K562 (cell line): Measurements from ENCODE around the gene BNC2. TPM values are rescaled to one million over a fixed set of nuclear protein-coding genes. Genes with fewer than 3 reads are reported as not detected.

ENCODE experiments used
- ATAC-seq: fragments of 200-7000 bp; cut with Tn5 transposase; 3 replicates; pipeline ENCODE4 v1.9.1; 2020; ENCODE audit warnings: moderate library complexity
- BruUV-seq: library from RNA; stranded (reverse); fragments of 400-500 nt; replicated peaks from 2 replicates; lab custom pipeline; 2021; lab: Mats Ljungman, UMichigan
- CTCF ChIA-PET: fragments of 300-600 bp; formaldehyde crosslinking; extraction: SDS; loops from one replicate; lab custom pipeline; 2021; ENCODE audit warnings: low intra/inter-chr PET ratio; lab: Yijun Ruan, JAX
- POLR2A ChIA-PET: fragments of 300-600, 350-650 bp; sonication (Branson Sonifier 250); formaldehyde crosslinking; extraction: SDS; loops from one replicate; lab custom pipeline; 2021; ENCODE audit warnings: antibody characterized with exemption, inconsistent platforms; lab: Yijun Ruan, JAX
- DNase-seq, 4 experiments: peaks; one replicate each; pipeline versions ENCODE4 v3.0.0 to v3.0.0-alpha.2; 2011 to 2018; ENCODE audit warnings: low spot score in 3 of 4, mixed read lengths in 3 of 4; ENCODE audit errors: extremely low read depth in 1 of 4
- FAIRE-seq: peaks from 2 replicates; lab custom pipeline; 2011; peaks lifted over from hg19 to GRCh38; lab: Jason Lieb, UNC
- H2AFZ ChIP-seq: 2 replicates; pipeline ENCODE4 v1.6.0; 2011; ENCODE audit warnings: low read depth, low read length, control low read depth, inconsistent platforms
- H3K27ac ChIP-seq: fragments of 200-600 bp; 3 replicates; pipeline ENCODE4 v1.8.0; 2011; ENCODE audit warnings: low read depth, mild to moderate bottlenecking, control low read depth, inconsistent platforms, low read length, moderate library complexity, mixed read lengths; ENCODE audit errors: extremely low read depth
- H3K27me3 ChIP-seq, 2 experiments: fragments of 300-600 bp in 1 of 2; 2 replicates in 1 of 2; 3 replicates in 1 of 2; pipeline versions ENCODE4 v1.6.0 to v1.8.0; 2011; ENCODE audit warnings: inconsistent platforms in 2 of 2, low read length in 2 of 2, mild to moderate bottlenecking in 1 of 2, mixed read lengths in 1 of 2, moderate library complexity in 1 of 2; ENCODE audit not compliant: control insufficient read depth in 2 of 2, insufficient read depth in 2 of 2
- H3K36me3 ChIP-seq: fragments of 300-600 bp; 3 replicates; pipeline ENCODE4 v1.8.0; 2011; ENCODE audit warnings: mild to moderate bottlenecking, low read length, inconsistent platforms; ENCODE audit not compliant: control insufficient read depth, insufficient read depth
- H3K4me1 ChIP-seq, 2 experiments: fragments of 200-600 bp in 1 of 2; replicated peaks in 1 of 2; 2 replicates in 1 of 2; 3 replicates in 1 of 2; pipeline versions ENCODE4 v1.5.1 to v1.8.0; 2011; ENCODE audit warnings: inconsistent platforms in 2 of 2, low read length in 2 of 2, mild to moderate bottlenecking in 1 of 2, mixed read lengths in 1 of 2, moderate library complexity in 1 of 2; ENCODE audit not compliant: control insufficient read depth in 2 of 2, insufficient read depth in 2 of 2
- H3K4me2 ChIP-seq: 2 replicates; pipeline ENCODE4 v1.6.1; 2011; ENCODE audit warnings: low read length, control low read depth, inconsistent platforms, mixed read lengths; ENCODE audit not compliant: insufficient read depth
- H3K4me3 ChIP-seq: fragments of 200-600 bp; sonication (generic), shearing (Covaris generic); 2 replicates; pipeline ENCODE4 v1.5.1; 2016; ENCODE audit warnings: control low read depth, inconsistent platforms
- H3K79me2 ChIP-seq: fragments of 200-600 bp; 3 replicates; pipeline ENCODE4 v1.8.0; 2011; ENCODE audit warnings: low read length, inconsistent platforms; ENCODE audit not compliant: control insufficient read depth, insufficient read depth
- H3K9ac ChIP-seq, 2 experiments: 2 replicates each; pipeline versions ENCODE4 v1.6.0 to v1.6.1; 2011; ENCODE audit warnings: low read depth in 2 of 2, low read length in 2 of 2, control low read depth in 1 of 2, inconsistent platforms in 1 of 2, mild to moderate bottlenecking in 1 of 2, mixed read lengths in 1 of 2; ENCODE audit not compliant: insufficient read depth in 1 of 2
- H3K9me1 ChIP-seq: one replicate; pipeline ENCODE4 v1.6.0; 2011; ENCODE audit warnings: inconsistent platforms, mild to moderate bottlenecking, low read length, moderate library complexity; ENCODE audit not compliant: control insufficient read depth, insufficient read depth
- H3K9me3 ChIP-seq: replicated peaks from 2 replicates; pipeline ENCODE4 v1.5.1; 2011; ENCODE audit warnings: low read depth, low read length, inconsistent platforms; ENCODE audit not compliant: control insufficient read depth, insufficient read depth
- H4K20me1 ChIP-seq: replicated peaks from 2 replicates; pipeline ENCODE4 v1.6.1; 2011; ENCODE audit warnings: low read length, inconsistent platforms, mixed read lengths; ENCODE audit not compliant: control insufficient read depth, insufficient read depth
- CBX8 ChIP-seq: fragments of 200-600 bp; sonication (generic); IDR thresholded peaks from 2 replicates; pipeline ENCODE4 v1.6.1; 2012; ENCODE audit warnings: borderline replicate concordance, mixed run types, low read depth, mild to moderate bottlenecking, moderate library complexity, mixed read lengths, low read length, control low read depth, inconsistent platforms; ENCODE audit not compliant: poor library complexity, severe bottlenecking; ENCODE audit errors: extremely low read depth
- ETV6 ChIP-seq, 3 experiments: fragments of 150-350 bp in 1 of 3; sonication (generic) in 1 of 3; formaldehyde crosslinking in 1 of 3; IDR thresholded peaks; 2 replicates each; pipeline versions ENCODE4 v1.6.1 to v1.8.0; 2014 to 2022; ENCODE audit warnings: borderline replicate concordance in 2 of 3, low read depth in 2 of 3, antibody characterized with exemption in 1 of 3, low read length in 1 of 3, mild to moderate bottlenecking in 1 of 3, missing genetic modification reagents in 1 of 3
- LARP7 ChIP-seq: fragments of 450-650 bp; IDR thresholded peaks from 2 replicates; pipeline ENCODE4 v1.6.1; 2016
- MTA1 ChIP-seq: fragments of 450-650 bp; IDR thresholded peaks from 2 replicates; pipeline ENCODE4 v1.6.1; 2017; ENCODE audit warnings: borderline replicate concordance
- PHB ChIP-seq: fragments of 250-450 bp; sonication (Bioruptor Pico); IDR thresholded peaks from 2 replicates; pipeline ENCODE4 v1.5.0; 2021
- RBM22 ChIP-seq: fragments of 200-400 bp; formaldehyde crosslinking; IDR thresholded peaks from 2 replicates; pipeline ENCODE4 v1.6.1; 2018; ENCODE audit warnings: low read length, low read depth; ENCODE audit not compliant: poor library complexity, severe bottlenecking
- SUPT5H ChIP-seq: fragments of 450-650 bp; IDR thresholded peaks from 2 replicates; pipeline ENCODE4 v1.6.1; 2016
- TAF1 ChIP-seq: IDR thresholded peaks from 2 replicates; pipeline ENCODE4 v1.6.1; 2011; ENCODE audit warnings: mild to moderate bottlenecking, low read length, moderate library complexity; ENCODE audit not compliant: insufficient read depth, control insufficient read depth, severe bottlenecking; ENCODE audit errors: extremely low read depth
- WGBS: fragments of 100-300 bp; shearing (Covaris generic); methylation state at CpG from one replicate; pipeline ENCODE4 v1.1.6; 2016; ENCODE audit warnings: low coverage, mixed read lengths; ENCODE audit not compliant: insufficient coverage; ENCODE audit errors: missing lambda C conversion rate; 5-methylcytosine and 5-hydroxymethylcytosine counted together
- in situ Hi-C: fragments of 300-500 bp; cut with MboI; formaldehyde crosslinking; loops from 4 replicates; pipeline ENCODE4 v1.15.0; 2018; ENCODE audit warnings: inconsistent platforms, mixed read lengths
- intact Hi-C: fragments of 100-400 bp; cut with micrococcal nuclease; formaldehyde crosslinking; loops from 2 replicates; pipeline ENCODE4 v1.14.2; 2022
- polyA plus RNA-seq, 8 experiments: library from polyadenylated mRNA; depleted of rRNA in 4 of 8; stranded (reverse) in 5 of 8; unstranded in 3 of 8; fragments of >200 nt; fragmentation: Nextera tagmentation in 2 of 8; fragmentation: Illumina TruSeq in 1 of 8; extraction: Ambion mirVana in 2 of 8; extraction: Trizol in 1 of 8; gene quantifications; 2 replicates each; pipeline versions ENCODE4 v1.2.1 to v1.2.3, GENCODE V29; 2011 to 2014; ENCODE audit warnings: inconsistent platforms in 1 of 8, missing spikeins in 1 of 8
- total RNA-seq, 7 experiments: library from RNA; depleted of rRNA in 6 of 7; stranded (reverse); fragments of >200 nt in 6 of 7; fragmentation: Illumina TruSeq in 2 of 7; extraction: Trizol in 2 of 7; gene quantifications; 2 replicates each; pipeline versions ENCODE4 v1.2.1 to v1.2.3, GENCODE V29; 2011 to 2021; ENCODE audit warnings: low replicate concordance in 1 of 7
- TF ChIP-seq, protein P1 (sequence below): fragments of 200-800 bp; sonication (Bioruptor generic); IDR thresholded peaks from 2 replicates; pipeline ENCODE4 v1.6.1; 2016; ENCODE audit warnings: missing genetic modification characterization, missing compliant biosample characterization
- TF ChIP-seq, protein P2 (sequence below): sonication (generic); formaldehyde crosslinking; IDR thresholded peaks from 2 replicates; pipeline ENCODE4 v1.8.0; 2022; ENCODE audit warnings: mild to moderate bottlenecking, missing genetic modification reagents
- TF ChIP-seq, protein P3 (sequence below): fragments of 250-450 bp; sonication (Bioruptor Pico); IDR thresholded peaks from 2 replicates; pipeline ENCODE4 v1.8.0; 2022; ENCODE audit warnings: inconsistent platforms
- TF ChIP-seq, protein P4 (sequence below), 2 experiments: fragments of 450-650 bp in 1 of 2; sonication (generic) in 1 of 2; formaldehyde crosslinking in 1 of 2; IDR thresholded peaks in 1 of 2; conservative IDR thresholded peaks in 1 of 2; 2 replicates each; pipeline versions ENCODE4 v1.6.1 to v1.8.1; 2016 to 2023; ENCODE audit warnings: mild to moderate bottlenecking in 2 of 2, moderate library complexity in 2 of 2, inconsistent platforms in 1 of 2, missing genetic modification reagents in 1 of 2

BNC2 gene
- total and polyA plus RNA-seq, 9 of the 15 experiments (the other 6 are each of a cell fraction or from before 2014, with no cell fraction given) = not detected

DNA sequence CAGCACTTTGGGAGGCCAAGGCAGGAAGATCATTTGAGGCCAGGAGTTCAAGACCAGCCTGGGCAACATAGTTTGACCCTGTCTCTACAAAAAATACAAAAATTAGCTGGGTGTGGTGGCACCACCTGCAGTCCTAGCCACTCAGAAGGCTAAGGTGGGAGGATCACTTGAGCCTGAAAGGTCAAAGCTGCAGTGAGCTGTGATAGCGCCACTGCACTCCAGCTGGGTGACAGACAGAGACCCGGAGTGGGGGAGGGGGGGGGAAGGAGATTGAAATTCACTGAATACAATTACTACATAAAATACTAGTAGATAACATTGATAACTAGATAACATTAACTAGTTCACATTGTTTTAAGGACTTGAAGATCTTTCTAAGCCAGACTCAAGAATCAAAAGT, 345.6 kb downstream of the BNC2 start:
- ATAC-seq = no peak
- TF ChIP-seq, protein P1, sequence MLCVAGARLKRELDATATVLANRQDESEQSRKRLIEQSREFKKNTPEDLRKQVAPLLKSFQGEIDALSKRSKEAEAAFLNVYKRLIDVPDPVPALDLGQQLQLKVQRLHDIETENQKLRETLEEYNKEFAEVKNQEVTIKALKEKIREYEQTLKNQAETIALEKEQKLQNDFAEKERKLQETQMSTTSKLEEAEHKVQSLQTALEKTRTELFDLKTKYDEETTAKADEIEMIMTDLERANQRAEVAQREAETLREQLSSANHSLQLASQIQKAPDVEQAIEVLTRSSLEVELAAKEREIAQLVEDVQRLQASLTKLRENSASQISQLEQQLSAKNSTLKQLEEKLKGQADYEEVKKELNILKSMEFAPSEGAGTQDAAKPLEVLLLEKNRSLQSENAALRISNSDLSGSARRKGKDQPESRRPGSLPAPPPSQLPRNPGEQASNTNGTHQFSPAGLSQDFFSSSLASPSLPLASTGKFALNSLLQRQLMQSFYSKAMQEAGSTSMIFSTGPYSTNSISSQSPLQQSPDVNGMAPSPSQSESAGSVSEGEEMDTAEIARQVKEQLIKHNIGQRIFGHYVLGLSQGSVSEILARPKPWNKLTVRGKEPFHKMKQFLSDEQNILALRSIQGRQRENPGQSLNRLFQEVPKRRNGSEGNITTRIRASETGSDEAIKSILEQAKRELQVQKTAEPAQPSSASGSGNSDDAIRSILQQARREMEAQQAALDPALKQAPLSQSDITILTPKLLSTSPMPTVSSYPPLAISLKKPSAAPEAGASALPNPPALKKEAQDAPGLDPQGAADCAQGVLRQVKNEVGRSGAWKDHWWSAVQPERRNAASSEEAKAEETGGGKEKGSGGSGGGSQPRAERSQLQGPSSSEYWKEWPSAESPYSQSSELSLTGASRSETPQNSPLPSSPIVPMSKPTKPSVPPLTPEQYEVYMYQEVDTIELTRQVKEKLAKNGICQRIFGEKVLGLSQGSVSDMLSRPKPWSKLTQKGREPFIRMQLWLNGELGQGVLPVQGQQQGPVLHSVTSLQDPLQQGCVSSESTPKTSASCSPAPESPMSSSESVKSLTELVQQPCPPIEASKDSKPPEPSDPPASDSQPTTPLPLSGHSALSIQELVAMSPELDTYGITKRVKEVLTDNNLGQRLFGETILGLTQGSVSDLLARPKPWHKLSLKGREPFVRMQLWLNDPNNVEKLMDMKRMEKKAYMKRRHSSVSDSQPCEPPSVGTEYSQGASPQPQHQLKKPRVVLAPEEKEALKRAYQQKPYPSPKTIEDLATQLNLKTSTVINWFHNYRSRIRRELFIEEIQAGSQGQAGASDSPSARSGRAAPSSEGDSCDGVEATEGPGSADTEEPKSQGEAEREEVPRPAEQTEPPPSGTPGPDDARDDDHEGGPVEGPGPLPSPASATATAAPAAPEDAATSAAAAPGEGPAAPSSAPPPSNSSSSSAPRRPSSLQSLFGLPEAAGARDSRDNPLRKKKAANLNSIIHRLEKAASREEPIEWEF (CRISPR knock-in tag) = no peak
- TF ChIP-seq ETV6 (IDR thresholded peaks at IDR 0.05; ENCODE audit: borderline replicate concordance in 1 of 2, low read depth in 2 of 2, low read length in 1 of 2) = no peak
- no peak for TF ChIP-seq ETV6 (CRISPR knock-in tag; IDR thresholded peaks at IDR 0.05; ENCODE audit: borderline replicate concordance)
- TF ChIP-seq, protein P2, sequence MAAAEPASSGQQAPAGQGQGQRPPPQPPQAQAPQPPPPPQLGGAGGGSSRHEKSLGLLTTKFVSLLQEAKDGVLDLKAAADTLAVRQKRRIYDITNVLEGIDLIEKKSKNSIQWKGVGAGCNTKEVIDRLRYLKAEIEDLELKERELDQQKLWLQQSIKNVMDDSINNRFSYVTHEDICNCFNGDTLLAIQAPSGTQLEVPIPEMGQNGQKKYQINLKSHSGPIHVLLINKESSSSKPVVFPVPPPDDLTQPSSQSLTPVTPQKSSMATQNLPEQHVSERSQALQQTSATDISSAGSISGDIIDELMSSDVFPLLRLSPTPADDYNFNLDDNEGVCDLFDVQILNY (CRISPR knock-in tag) = no peak
- TF ChIP-seq TAF1 = no peak
- TF ChIP-seq SUPT5H = no peak
- no peak for TF ChIP-seq CBX8
- TF ChIP-seq RBM22 = no peak
- no peak for TF ChIP-seq LARP7
- TF ChIP-seq, protein P3, sequence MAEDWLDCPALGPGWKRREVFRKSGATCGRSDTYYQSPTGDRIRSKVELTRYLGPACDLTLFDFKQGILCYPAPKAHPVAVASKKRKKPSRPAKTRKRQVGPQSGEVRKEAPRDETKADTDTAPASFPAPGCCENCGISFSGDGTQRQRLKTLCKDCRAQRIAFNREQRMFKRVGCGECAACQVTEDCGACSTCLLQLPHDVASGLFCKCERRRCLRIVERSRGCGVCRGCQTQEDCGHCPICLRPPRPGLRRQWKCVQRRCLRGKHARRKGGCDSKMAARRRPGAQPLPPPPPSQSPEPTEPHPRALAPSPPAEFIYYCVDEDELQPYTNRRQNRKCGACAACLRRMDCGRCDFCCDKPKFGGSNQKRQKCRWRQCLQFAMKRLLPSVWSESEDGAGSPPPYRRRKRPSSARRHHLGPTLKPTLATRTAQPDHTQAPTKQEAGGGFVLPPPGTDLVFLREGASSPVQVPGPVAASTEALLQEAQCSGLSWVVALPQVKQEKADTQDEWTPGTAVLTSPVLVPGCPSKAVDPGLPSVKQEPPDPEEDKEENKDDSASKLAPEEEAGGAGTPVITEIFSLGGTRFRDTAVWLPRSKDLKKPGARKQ (CRISPR knock-in tag) = no peak
- no peak for TF ChIP-seq MTA1
- TF ChIP-seq, protein P4, sequence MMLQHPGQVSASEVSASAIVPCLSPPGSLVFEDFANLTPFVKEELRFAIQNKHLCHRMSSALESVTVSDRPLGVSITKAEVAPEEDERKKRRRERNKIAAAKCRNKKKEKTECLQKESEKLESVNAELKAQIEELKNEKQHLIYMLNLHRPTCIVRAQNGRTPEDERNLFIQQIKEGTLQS (IDR thresholded peaks at IDR 0.05) = no peak
- TF ChIP-seq, protein P4 (CRISPR knock-in tag; conservative IDR thresholded peaks at IDR 0.05) = no peak
- TF ChIP-seq PHB (CRISPR knock-in tag) = no peak

More for the DNA sequence above, 345.6 kb downstream of the BNC2 start:
- Histone ChIP-seq H3K36me3 (no peaks in the 10 kb centered on the region), H4K20me1 (no peaks in the 10 kb centered on the region), H2AFZ (no peak overlapping the region), H3K27ac (no peak overlapping the region), H3K4me1 (no peaks in the 10 kb centered on the region), H3K4me3 (no peak overlapping the region), H3K9ac (no peak overlapping the region), H3K79me2 (no peaks in the 10 kb centered on the region), H3K27me3 (no peaks in the 10 kb centered on the region), H3K9me3 (no peaks in the 10 kb centered on the region), H3K9me1 (no peaks in the 10 kb centered on the region), H3K4me2 (no peak overlapping the region)
- 0% methylated on average over 2 of the region's 2 CpGs for whole genome bisulfite sequencing
- FAIRE-seq (no peak), DNase-seq (no peak)
- ChIA-PET POLR2A (interaction anchor here (0.7 kb wide), 1 partner anchor 8 kb away, joined by 3 read pairs; no protein-coding TSS in a partner anchor), CTCF (no interaction called here)
- in situ Hi-C loops (no loop called here), intact Hi-C loops (no loop called here)
- no TSS peak for BruUV-seq
